GM18517 (cell line): ENCODE measurements around the gene ARHGAP26.
"Not testable (repeated sequence)": the region's sequence is repeated elsewhere in the genome, so short reads cannot be mapped to it uniquely, and the experiment has no call there.

Experiments used
- ATAC-seq: cut with Tn5 transposase; IDR thresholded peaks from one replicate; pipeline ENCODE4 v1.9.1; 2021; ENCODE audit warnings: mild to moderate bottlenecking, moderate library complexity; ENCODE audit not compliant: unreplicated experiment

ARHGAP26 gene

DNA sequence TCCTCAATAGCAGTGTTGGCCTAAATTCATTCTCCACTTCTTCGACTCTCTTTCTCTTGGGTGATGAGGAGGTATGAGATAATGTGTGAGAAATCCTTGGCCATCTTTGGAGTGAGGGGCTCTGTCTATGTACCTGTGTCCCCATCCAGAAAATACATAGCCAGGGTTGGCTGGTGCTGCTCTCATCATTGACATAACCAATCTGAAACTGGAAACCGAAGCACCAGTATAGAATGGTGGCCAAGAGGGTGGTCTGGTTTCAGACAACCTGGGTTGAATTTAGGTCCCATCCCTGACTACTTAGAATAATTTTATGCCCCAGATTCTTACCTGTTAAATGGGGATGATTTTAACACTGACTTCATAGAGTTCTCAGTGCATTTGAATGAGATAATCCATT is 208.1 kb downstream of the ARHGAP26 start:
- ATAC-seq, result no peak

DNA sequence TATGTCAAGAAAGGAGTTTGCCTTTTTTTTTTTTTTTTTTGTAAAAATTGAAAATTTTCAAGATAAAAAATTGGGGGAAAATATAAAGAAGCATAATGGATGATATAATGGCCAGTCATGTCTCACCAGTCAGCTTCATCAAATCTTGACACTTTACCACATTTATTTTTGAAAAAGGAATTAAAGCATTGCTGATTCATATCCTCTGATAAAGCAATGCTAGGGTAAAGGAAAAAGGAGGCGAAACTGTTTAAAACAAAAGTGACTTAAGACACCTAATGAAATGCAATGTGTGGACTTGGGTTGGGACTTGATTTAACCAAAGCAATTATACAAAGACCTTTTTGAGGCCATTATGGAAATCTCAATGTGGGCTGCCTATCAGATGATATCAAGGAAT is 208.5 kb downstream of the ARHGAP26 start:
- ATAC-seq, result no peak

DNA sequence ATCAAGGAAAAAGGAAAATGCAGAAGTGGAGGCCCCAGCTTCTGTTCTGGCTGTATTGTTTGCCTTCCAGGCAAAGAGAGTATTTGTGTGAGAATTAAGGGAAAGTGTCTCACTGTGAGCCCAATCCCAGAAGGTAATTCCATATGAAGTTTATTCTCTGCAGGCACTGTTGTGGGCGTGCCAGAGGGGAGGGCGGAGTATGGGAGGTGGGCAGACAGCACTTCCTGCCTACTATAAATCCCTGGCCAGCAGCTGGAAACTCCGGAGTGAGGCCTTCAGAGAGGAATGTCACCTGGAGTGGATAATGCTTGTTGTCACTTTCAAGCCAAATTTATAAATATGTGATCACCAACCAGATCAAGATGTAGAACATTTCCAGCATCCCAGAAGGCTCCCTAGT is 209.5 kb downstream of the ARHGAP26 start:
- no peak for ATAC-seq

DNA sequence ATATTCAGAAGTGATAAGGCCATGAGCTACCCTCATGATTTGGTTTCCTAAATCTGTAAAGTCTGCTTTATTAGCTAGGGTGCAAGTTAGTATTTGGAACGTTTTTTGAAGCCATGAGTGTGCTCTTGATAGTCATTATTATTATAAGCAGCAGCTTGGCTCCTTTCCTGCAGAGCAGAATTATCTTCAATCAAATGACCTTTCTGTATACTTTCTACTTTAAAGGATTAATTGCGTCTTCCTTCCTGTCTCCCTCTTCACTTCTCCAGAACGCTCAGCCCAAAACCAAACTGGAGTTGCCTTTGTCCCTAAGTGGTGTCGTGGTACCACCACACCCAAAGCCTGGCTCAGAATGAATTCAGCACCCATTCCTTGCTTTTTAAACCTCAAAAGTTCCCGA is 211.3 kb downstream of the ARHGAP26 start:
- no peak for ATAC-seq

DNA sequence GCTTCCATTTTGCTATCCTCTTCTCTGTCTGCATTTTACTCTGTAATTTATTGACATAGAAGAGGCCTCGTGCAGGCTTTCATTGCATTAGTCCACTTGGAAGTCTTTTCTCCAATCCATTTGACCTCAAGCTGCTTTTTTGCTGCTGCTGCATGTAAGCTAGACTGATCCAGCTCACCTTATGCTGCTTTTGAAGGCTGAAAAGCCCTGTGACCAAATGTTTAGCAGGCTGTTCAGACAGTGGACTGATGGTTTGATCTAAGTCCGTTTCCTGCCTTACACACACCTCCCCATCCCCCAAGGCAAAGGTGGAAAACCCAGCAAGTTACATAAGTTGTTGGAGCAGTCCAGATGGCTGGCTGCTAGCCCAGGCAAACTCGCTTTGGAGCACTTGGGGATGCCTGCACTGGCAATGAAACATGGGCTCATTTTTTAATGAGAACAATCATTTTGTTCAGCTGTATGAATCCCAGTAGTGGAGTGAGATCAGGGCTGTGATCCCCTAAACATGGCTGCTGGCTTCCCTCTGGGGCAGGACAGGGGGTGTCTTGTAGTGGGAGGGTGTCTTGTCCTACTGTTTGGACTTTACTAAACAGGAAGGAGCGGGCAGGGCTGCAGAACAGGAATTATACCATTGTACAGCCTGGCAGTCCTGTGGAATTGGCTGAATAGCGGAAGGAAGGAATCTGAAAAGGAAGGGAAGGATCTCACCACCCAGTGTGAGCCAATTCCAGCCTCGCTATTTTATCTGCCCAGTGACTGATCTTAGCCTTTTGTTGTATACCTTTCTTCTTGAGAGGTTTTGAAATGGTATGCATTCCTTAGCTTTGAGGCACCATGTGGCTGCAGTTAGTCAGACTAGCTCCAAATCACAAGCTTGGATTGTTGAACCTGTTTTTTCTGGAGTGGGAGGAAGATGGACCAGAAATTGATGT is 212.0 kb downstream of the ARHGAP26 start:
- ATAC-seq, result no peak

DNA sequence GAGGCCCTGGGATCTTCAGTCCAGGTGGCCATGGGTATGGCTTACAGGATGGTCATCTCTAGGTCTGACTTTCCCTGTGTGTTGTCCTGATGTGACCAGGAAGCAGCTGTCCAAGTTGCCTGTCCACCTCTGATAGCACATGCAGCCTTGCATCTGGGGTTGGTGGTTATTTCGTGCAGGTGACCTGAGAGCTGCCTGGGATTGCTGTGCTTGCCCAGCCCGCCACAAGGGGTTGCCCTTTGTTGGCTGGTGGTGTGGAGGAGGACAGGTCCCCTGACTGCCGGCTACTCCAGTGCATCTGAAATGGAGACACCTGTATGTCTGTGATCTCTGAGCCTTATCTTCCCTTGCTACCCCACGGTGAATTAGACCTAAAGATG is 212.6 kb downstream of the ARHGAP26 start:
- ATAC-seq, result no peak

DNA sequence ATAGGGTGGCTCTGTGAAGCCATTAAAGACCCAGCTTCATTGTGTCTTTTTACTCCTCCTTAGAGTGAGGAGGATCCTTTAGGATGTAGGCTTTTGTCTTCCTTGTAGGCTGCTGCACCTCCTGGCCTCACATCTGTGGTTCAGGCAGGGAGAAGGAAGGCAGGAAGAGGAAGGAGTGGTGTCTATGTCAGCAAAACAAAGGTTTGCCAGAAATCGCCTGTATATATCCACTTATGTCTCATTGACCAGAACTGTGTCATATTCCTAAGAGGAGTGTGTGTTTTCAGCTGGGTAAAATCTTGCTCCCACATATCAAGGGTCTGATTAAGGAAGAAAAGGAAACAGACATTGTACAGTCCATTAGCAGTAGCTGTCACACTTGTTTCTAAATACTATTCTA is 213.8 kb downstream of the ARHGAP26 start:
- no peak for ATAC-seq

DNA sequence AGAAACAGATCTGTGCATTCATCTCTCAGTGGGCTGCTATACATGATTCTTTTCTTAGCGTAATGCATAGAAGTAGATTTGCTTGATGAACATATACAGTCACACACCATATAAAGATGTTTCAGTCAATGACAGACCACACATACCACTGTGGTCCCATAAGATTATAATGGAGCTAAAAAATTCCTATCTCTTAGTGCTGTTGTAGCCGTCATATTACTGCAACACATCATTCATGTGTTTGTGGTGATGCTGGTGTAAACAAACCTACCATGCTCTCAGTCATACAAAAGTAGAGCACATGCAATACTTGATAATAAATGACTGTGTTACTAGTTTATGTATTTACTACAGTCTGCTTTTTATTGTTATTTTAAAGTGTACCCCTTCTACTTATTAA is 214.3 kb downstream of the ARHGAP26 start:
- ATAC-seq, result no peak

DNA sequence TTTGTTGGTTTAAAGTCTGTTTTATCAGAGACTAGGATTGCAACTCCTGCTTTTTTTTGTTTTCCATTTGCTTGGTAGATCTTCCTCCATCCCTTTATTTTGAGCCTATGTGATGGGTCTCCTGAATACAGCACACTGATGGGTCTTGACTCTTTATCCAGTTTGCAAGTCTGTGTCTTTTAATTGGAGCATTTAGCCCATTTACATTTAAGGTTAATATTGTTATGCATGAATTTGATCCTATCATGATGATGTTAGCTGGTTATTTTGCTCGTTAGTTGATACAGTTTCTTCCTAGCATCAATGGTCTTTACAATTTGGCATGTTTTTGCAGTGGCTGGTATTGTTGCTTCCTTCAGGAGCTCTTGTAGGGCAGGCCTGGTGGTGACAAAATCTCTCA is 219.1 kb downstream of the ARHGAP26 start:
- ATAC-seq, result not testable (repeated sequence)

DNA sequence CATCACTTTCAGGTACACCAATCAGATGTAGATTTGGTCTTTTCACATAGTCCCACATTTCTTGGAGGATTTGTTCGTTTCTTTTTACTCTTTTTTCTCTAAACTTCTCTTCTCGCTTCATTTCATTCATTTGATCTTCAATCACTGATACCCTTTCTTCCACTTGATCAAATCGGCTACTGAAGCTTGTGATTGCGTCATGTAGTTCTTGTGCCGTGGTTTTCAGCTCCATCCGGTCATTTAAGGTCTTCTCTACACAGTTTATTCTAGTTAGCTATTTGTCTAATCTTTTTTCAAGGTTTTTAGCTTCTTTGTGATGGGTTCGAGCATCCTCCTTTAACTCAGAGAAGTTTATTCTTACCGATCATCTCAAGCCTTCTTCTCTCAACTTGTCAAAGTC is 219.9 kb downstream of the ARHGAP26 start:
- not testable (repeated sequence) for ATAC-seq

DNA sequence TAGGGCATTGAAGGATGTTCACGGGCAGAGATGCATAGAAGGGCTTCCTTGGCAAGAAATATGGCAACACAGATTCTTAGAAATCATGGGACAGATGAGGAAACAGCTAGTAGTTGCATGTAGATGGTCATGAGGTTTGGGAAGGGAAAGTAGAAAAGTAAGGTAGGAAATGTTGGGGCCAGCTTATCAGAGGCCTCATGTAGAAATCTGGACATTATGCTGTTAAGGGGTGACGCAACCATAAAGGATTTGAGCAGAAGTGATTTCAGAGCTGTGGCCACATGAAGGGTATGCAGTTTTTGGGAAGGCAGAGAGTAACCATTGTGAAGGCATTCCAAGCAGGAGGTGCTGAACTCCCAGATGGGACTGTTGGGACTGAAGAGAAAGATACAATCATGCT is 224.0 kb downstream of the ARHGAP26 start:
- ATAC-seq, result no peak

DNA sequence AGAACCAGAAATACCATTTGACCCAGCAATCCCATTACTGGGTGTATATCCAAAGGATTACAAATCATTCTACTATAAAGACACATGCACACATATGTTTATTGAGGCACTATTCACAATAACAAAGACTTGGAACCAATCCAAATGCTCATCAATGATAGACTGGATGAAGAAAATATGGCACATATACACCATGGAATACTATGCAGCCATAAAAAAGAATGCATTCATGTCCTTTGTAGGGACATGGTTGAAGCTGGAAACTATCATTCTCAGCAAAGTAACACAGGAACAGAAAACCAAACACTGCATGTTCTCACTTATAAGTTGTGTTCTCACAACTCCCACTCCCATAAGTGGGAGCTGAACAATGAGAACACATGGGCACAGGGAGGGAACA is 225.4 kb downstream of the ARHGAP26 start:
- ATAC-seq, result not testable (repeated sequence)

DNA sequence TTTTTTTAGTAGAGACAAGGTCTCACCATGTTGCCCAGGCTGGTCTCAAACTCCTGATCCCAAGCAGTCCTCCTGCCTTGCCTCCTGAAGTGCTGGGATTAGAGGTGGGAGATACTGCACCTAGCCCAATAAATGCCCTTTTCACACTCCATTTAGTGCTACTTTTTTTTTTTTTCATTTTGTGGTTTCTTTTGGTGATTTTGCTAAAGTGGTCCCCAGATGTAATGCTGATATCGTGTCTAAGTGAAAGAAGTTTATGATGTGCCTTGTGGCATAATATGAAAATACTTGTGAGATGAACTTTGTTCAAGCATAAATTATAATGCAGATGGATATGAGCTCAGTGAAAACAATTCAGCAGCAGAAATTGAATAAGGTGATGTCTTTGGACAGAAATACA is 227.4 kb downstream of the ARHGAP26 start:
- no peak for ATAC-seq

DNA sequence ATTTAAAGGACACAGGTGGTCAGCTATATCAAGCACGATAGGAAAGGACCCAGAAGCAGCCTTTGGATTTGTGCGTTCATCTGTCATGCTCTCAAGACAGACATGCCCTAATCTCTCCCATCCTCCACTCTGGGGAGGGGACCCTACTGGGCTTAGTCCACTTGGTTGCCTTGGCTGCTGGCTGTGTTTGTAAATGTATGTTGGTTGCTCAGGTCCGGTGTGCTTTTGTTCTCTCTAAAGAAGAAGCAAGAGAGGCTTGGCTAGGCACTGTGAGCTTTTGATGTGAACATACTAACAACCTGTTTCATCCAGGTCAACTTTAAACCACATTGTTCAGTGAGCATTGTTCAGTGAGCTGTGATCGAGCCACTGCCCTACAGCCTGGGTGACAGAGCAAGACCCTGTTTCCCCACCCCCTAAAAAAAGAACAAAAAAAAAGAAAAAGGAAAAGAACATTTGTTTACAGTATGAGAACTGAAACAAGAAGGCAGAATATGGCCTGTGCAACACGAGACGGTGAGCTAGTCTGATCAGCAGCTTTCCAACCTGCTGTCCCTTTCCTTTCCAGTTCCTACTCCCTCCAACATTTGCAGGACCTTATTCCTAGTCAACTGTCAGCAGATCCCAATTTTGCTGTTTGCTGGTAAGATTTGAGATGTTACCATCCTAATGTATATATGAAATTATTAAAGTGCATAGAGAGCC is 228.3 kb downstream of the ARHGAP26 start:
- no peak for ATAC-seq

DNA sequence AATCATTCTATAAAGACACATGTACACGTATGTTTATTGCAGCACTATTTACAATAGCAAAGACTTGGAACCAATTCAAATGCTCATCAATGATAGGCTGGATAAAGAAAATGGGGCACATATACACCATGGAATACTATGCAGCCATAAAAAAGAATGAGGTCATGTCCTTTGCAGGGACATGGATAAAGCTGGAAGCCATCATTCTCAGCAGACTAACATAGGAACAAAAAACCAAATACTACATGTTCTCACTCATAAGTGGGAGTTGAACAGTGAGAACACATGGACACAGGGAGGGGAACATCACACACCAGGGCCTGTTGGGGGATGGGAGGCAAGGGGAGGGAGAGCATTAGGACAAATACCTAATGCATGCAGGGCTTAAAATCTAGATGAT is 230.4 kb downstream of the ARHGAP26 start:
- ATAC-seq, result not testable (repeated sequence)

DNA sequence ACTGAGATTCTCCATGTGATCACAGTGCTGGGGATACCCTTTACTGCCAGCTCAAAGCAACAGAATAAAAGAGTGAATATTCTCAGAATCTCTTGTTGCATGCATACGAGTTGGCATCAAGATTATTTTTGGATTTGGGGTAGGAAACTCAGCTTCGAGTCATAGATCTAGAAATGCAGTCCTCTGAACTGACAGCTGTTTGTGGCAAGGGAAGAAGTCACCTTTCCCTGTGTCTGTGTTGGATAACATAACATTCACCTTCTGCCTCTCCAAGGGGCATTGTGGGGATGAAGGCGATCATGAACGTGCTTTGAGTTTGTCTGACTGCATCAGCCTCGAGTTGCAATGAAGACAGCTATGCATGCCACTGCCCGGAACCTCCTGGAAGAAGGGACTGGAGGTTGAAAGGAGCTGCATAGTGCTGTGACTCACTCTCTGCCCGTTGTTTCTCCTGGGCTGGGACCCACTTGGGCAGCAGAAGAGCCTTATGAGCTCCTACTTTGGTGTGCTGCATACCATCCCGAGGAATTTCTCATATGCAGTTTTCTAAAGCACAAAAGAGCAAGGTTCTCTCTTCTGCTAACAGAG is 231.7 kb downstream of the ARHGAP26 start:
- ATAC-seq, result no peak

DNA sequence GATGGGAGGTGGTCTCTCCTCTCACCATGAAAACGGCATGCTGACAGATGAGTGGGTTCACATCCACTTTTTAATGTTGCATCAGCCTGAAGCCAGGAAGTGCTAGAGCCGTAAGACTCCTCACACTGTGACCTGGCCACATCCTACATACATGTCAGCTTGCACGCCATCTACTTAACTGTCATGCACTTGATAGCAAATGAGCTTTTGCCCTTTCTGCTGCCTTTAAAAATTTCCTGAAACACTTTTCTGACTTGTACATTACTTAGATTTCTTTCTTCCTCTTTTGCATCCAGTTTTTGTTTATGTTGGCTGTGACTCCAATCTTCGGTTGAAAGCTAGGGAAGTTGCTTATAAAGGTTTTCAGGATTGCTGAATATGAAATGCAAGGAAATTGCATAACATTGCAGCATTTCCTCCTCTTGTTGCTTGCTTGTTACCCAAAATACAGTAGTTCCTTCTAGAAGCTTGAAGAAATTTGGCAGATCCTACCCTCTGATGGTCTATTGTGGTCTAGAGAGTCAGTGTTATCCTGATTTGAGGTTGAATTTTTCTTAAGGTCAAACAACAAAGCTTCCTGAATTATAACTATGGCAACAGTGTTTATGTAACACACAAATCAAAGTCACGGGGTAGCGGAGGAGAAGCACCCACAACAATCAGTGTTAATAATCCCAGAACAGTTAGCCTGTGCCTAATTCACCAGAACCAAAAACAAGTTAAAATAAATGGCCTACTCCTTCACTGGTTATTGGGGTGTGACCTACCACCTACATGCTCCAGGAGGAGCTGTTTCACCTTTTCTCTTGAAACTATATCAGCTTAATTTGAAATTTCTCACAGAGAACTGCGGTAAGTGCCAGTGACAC is 232.5 kb downstream of the ARHGAP26 start:
- ATAC-seq, result peak; percentile 79

DNA sequence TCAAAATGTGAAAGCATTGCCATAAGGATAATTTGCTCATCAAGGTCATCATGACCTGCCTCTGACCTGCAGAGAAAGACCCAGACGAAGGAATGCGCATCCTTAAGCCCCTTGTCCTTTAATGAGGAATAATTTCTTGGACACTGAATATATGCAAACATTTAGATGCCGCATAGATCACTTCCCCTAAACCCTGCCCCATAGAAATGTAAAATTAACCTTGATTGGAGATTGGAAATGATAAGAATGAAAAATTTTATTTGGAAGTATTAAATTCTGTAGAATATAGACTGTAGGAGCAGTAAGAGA is 233.1 kb downstream of the ARHGAP26 start:
- ATAC-seq, result no peak

DNA sequence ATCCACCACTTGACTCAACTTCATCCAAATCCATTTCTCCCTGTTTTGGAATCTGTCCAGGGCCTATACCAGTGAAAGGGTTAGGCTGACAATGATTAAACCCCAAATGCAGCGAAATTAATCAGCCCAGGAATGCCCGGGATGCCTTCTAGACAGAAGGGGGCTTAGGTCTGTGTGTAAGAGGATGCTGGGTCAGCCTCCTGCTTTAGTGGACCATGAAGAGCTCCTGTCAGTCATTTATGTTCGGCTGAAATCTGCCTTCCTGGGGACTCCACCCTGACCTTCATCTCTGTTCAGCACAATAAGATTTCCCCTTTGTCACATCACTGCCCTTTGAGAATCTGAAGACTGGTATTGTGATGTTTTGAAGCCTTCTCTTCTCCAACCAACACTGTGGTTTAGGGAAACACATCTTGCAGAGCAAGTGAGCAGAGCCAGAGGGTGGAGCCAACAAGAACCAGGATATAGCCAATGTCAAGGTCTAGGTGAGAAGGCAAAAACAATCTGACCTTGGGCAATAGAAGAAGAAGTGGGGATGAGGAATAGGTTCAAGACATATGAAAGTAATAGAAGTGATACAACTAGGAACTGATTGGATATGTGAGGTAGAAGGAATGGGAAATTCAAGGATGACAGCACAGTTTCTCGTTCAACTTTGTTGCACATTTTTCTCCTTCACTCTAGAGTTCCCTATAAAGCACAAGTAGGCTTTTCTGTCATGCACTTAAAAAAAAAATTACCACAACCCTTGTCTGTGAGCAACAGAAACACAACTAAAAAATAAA is 234.4 kb downstream of the ARHGAP26 start:
- no peak for ATAC-seq

DNA sequence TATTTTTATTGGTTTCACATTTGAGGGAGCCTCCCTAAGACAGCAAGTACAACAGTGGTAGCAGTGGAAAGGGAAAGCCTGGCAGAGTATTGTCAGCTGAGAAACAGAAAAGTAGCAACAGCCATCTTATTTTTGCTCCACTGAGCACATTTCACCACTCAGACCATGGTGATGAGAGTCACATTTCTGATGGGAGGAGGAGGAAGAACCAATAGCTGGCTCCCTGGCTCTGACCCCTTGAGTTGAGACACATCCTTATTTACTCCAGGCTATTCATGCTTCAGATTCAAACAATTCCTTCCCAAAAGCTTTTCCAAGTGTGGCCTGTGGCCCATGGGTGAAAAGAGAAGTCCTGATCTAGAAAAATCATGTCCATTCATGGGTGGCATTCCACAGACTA is 236.3 kb downstream of the ARHGAP26 start:
- no peak for ATAC-seq
